SK-N-MC (cell line): ENCODE results near the gene HIP1.

ENCODE experiments used
- EZH2 ChIP-seq: fragments of 200-600 bp; sonication (generic); IDR thresholded peaks from one replicate; pipeline ENCODE4 v1.6.1; 2017; ENCODE audit warnings: antibody characterized with exemption
- POLR2AphosphoS5 ChIP-seq: IDR thresholded peaks from 2 replicates; pipeline ENCODE4 v1.6.1; 2012; ENCODE audit warnings: mild to moderate bottlenecking, low read depth, low read length, borderline replicate concordance

- TF ChIP-seq POLR2AphosphoS5, result no peak
- no peak for TF ChIP-seq EZH2
Observed at GRCh38 chr7:75704928-75705327, 33.8 kb downstream of the HIP1 start.
